GM12874 (cell line): ENCODE measurements around the gene MID1.

Experiments used
- CTCF ChIP-seq: IDR thresholded peaks from 2 replicates; pipeline ENCODE4 v1.5.1; 2011; ENCODE audit warnings: low read depth, mild to moderate bottlenecking, control low read depth, low read length, moderate library complexity; ENCODE audit not compliant: insufficient read depth

The MID1 gene

GRCh38 chrX:10631416-10632145, 11.2 kb upstream of the MID1 start:
- no peak for TF ChIP-seq CTCF

DNA sequence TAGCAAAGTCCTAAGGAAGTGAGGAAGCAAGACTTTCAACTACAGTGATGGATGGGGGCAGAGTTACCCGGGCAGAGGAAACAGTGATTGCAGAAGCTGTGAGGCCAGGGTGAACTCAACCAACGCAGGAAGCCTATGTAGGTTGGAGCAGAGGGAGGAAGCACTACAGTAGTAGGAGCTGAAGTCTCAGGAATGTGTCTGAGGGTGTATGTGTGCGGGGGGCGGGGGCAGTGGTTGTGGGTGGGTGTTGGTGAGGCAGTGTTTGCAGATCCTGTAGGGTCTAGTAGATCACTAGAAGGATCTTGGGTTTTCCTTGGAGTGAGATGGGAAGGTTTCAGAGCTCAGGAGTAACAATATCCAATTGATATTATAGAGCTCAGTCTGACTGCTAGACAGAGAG, 9.9 kb upstream of the MID1 start:
- no peak for TF ChIP-seq CTCF

GRCh38 chrX:10629905-10630304, 9.5 kb upstream of the MID1 start:
- no peak for TF ChIP-seq CTCF

- TF ChIP-seq CTCF: no peak
These were observed 8.5 kb upstream of the MID1 start for GRCh38 chrX:10628906-10629305.

DNA sequence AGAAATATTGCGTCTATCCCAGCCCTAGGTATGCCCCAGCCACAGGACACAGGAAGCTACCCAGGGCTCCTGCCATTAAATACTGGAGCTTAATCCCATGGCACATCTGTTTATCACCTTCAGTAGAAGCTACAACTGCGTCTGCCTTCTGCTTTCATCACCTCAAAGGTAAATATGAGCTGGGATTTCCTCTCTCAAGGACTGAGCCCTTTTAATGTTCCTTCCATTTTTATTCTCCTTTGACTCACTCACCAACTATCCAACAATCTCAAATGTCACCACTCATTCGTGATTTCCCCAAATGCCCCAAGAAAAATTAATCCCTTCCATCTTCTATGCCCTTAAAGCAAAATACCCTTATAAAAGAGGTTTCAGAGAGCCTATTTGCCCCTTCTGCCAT, 1.8 kb upstream of the MID1 start:
- no peak for TF ChIP-seq CTCF

GRCh38 chrX:10619425-10620046, 849 bp downstream of the MID1 start:
- TF ChIP-seq CTCF: no peak

DNA sequence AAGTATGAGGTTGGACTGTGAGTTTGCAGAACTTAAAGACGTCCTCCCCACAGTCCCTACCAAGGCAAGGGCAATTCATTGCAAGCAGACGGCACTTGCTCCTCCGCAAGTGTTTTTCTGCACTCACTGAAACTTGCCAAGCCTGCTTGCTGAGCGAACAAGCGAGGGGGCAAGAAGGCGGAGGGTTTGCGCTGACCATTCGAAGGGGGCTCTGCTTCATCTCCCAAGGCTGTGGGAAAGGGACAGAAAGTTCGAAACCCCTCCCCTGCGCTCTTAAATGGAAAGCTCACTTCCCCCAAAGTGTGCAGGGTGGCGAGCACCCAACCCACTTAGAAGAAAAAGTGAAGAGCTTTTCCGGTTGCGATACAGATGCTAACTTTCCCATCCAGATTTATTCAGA, 1.4 kb downstream of the MID1 start:
- no peak for TF ChIP-seq CTCF
